T-cell (primary cell): ENCODE measurements around the gene ZBTB18. TPM values are rescaled to one million over a fixed set of nuclear protein-coding genes. Genes with fewer than 3 reads are reported as not detected.
"Not testable (repeated sequence)": the region's sequence is repeated elsewhere in the genome, so short reads cannot be mapped to it uniquely, and the experiment has no call there.

Experiments
- ATAC-seq, 4 experiments: fragments of 200-7000 bp in 3 of 4; fragments of 150-1000 bp in 1 of 4; cut with Tn5 transposase; replicated peaks in 1 of 4; 1 replicate in 3 of 4; 2 replicates in 1 of 4; pipeline ENCODE4 v1.10.0; 2021; ENCODE audit warnings: moderate library complexity in 3 of 4, mild to moderate bottlenecking in 2 of 4, moderate number of reproducible peaks in 1 of 4
- CTCF ChIA-PET, 2 donors: fragments of 300-600 bp; sonication (Branson Sonifier 250); formaldehyde crosslinking; loops; one replicate each; lab custom pipeline; 2022; ENCODE audit warnings: antibody characterized with exemption in 2 of 2; lab: Charles Lee
- POLR2A ChIA-PET, 2 donors: fragments of 300-600 bp; sonication (Branson Sonifier 250); formaldehyde crosslinking; loops; one replicate each; lab custom pipeline; 2022; ENCODE audit warnings: antibody characterized with exemption in 2 of 2; lab: Charles Lee
- DNase-seq, 35 experiments: peaks; one replicate each; pipeline versions ENCODE4 v3.0.0 to v3.0.0-alpha.2; 2013 to 2023
- H3K27ac ChIP-seq: one replicate; pipeline ENCODE4 v1.5.1; 2013; ENCODE audit warnings: low read length
- H3K27me3 ChIP-seq, 2 experiments: replicated peaks in 1 of 2; 1 replicate in 1 of 2; 2 replicates in 1 of 2; pipeline versions ENCODE4 v1.6.1 to v1.7.0; 2013; ENCODE audit warnings: low read length in 1 of 2, mixed read lengths in 1 of 2; ENCODE audit not compliant: control insufficient read depth in 2 of 2, insufficient read depth in 2 of 2; ENCODE audit errors: extremely low read depth in 1 of 2
- H3K36me3 ChIP-seq, 2 donors: 1 replicate in 1 of 2; 2 replicates in 1 of 2; pipeline versions ENCODE4 v1.6.1 to v1.7.0; 2013; ENCODE audit warnings: low read length in 1 of 2; ENCODE audit not compliant: control insufficient read depth in 2 of 2, insufficient read depth in 1 of 2; ENCODE audit errors: extremely low read depth in 1 of 2
- H3K4me1 ChIP-seq, 2 experiments: 1 replicate in 1 of 2; 2 replicates in 1 of 2; pipeline versions ENCODE4 v1.6.1 to v1.7.0; 2013; ENCODE audit warnings: low read length in 2 of 2, mixed read lengths in 1 of 2; ENCODE audit not compliant: insufficient read depth in 2 of 2, control insufficient read depth in 1 of 2; ENCODE audit errors: extremely low read depth in 1 of 2
- H3K4me3 ChIP-seq, 2 donors: 1 replicate in 1 of 2; 2 replicates in 1 of 2; pipeline versions ENCODE4 v1.5.1 to v1.7.0; 2013; ENCODE audit warnings: mild to moderate bottlenecking in 2 of 2, low read length in 1 of 2, moderate library complexity in 1 of 2; ENCODE audit not compliant: control insufficient read depth in 1 of 2; ENCODE audit errors: extremely low read depth in 1 of 2
- H3K9me3 ChIP-seq: 2 replicates; pipeline ENCODE4 v1.7.0; 2013
- H3K27ac Mint-ChIP-seq, 2 donors: one replicate each; pipeline ENCODE4 v1.8.0; 2020 to 2021; ENCODE audit warnings: mild to moderate bottlenecking in 2 of 2, mixed read lengths in 2 of 2
- H3K27me3 Mint-ChIP-seq, 2 donors: one replicate each; pipeline ENCODE4 v1.8.0; 2021 to 2022; ENCODE audit warnings: mixed read lengths in 2 of 2
- H3K36me3 Mint-ChIP-seq: one replicate; pipeline ENCODE4 v1.8.0; 2021; ENCODE audit warnings: mixed read lengths
- H3K4me1 Mint-ChIP-seq, 3 donors: one replicate each; pipeline ENCODE4 v1.8.0; 2020 to 2022; ENCODE audit warnings: mixed read lengths in 3 of 3, mild to moderate bottlenecking in 1 of 3
- H3K4me3 Mint-ChIP-seq, 3 donors: one replicate each; pipeline ENCODE4 v1.8.0; 2020 to 2022; ENCODE audit warnings: mild to moderate bottlenecking in 3 of 3, mixed read lengths in 3 of 3, moderate library complexity in 3 of 3
- H3K9me3 Mint-ChIP-seq, 3 donors: one replicate each; pipeline ENCODE4 v1.8.0; 2020 to 2022; ENCODE audit warnings: mixed read lengths in 3 of 3
- WGBS: methylation state at CpG from one replicate; pipeline ENCODE4 v1.1.5; 2013; ENCODE audit warnings: missing lambda C conversion rate; ENCODE audit not compliant: insufficient coverage; 5-methylcytosine and 5-hydroxymethylcytosine counted together
- total RNA-seq, 35 experiments: library from RNA in 6 of 35; stranded (reverse) in 6 of 35; fragments of 120-200 nt in 1 of 35; gene quantifications; one replicate each; pipeline versions ENCODE4 v1.2.1 to v1.2.4 and lab custom pipeline; 2013 to 2026

ZBTB18 gene
- total RNA-seq, 5 donors from 2014 or later (not counting 1 experiment from before 2014, with no cell fraction given): 41.2 to 58.4 (median 52.4) TPM

- ATAC-seq: no peak
- H3K27ac ChIP-seq: no peak overlapping the region
- Mint-ChIP-seq H3K27me3 (no peaks in the 10 kb centered on the region), H3K4me3 (no peak overlapping the region), H3K4me1 (no peaks in the 10 kb centered on the region), H3K9me3 (no peaks in the 10 kb centered on the region), H3K27ac (no peak overlapping the region), H3K36me3 (no peaks in the 10 kb centered on the region)
- H3K9me3 ChIP-seq: no peaks in the 10 kb centered on the region
- H3K27me3 ChIP-seq: peaks cover 0 to 9% of the 10 kb centered on the region in 2 experiments
- ChIA-PET CTCF (no interaction called here), POLR2A (no interaction called here)
- DNase-seq: no peak
- no peaks in the 10 kb centered on the region for H3K36me3 ChIP-seq
- no peaks in the 10 kb centered on the region for H3K4me1 ChIP-seq
- no CpG with 5 or more reads among the region's 2 CpGs for WGBS
- no peak overlapping the region for H3K4me3 ChIP-seq
Measured at GRCh38 chr1:244010703-244011123, 40.4 kb upstream of the ZBTB18 start.

- Histone ChIP-seq H3K27me3 (peaks cover 0 to 9% of the 10 kb centered on the region in 2 experiments), H3K36me3 (no peaks in the 10 kb centered on the region), H3K27ac (no peak overlapping the region), H3K9me3 (no peaks in the 10 kb centered on the region), H3K4me1 (no peaks in the 10 kb centered on the region), H3K4me3 (no peak overlapping the region)
- DNase-seq: no peak
- H3K4me3 Mint-ChIP-seq: no peak overlapping the region
- ChIA-PET CTCF (no interaction called here), POLR2A (interaction anchor here in 1 of 2 donors (0.7 kb wide), 1 partner anchor 31 kb away, joined by 9 read pairs; no protein-coding TSS in a partner anchor)
- H3K27ac Mint-ChIP-seq: no peak overlapping the region
- H3K9me3 Mint-ChIP-seq: no peaks in the 10 kb centered on the region
- no peaks in the 10 kb centered on the region for H3K27me3 Mint-ChIP-seq
- no peaks in the 10 kb centered on the region for H3K4me1 Mint-ChIP-seq
- no peaks in the 10 kb centered on the region for H3K36me3 Mint-ChIP-seq
- WGBS: no CpG with 5 or more reads among the region's 2 CpGs
- no peak for ATAC-seq
Measured at GRCh38 chr1:244011271-244011670, 39.8 kb upstream of the ZBTB18 start.

- CTCF ChIA-PET: no interaction called here
- Mint-ChIP-seq H3K27ac (no peak overlapping the region), H3K4me1 (no peaks in the 10 kb centered on the region), H3K27me3 (no peaks in the 10 kb centered on the region), H3K9me3 (no peaks in the 10 kb centered on the region), H3K4me3 (no peak overlapping the region), H3K36me3 (no peaks in the 10 kb centered on the region)
- 51% methylated on average over 3 of the region's 6 CpGs for WGBS
- Histone ChIP-seq H3K4me3 (no peak overlapping the region), H3K27me3 (peaks cover 0 to 9% of the 10 kb centered on the region in 2 experiments), H3K27ac (no peak overlapping the region), H3K9me3 (no peaks in the 10 kb centered on the region), H3K36me3 (no peaks in the 10 kb centered on the region), H3K4me1 (no peaks in the 10 kb centered on the region)
- ATAC-seq (no peak), DNase-seq (no peak)
- POLR2A ChIA-PET: interaction anchor here in 1 of 2 donors (0.7 kb wide), 1 partner anchor 31 kb away, joined by 9 read pairs; no protein-coding TSS in a partner anchor
Measured at GRCh38 chr1:244011786-244012185, 39.3 kb upstream of the ZBTB18 start.

GRCh38 chr1:244012202-244012601, 38.9 kb upstream of the ZBTB18 start:
- Histone ChIP-seq H3K4me3 (no peak overlapping the region), H3K27ac (no peak overlapping the region), H3K27me3 (peaks cover 0 to 9% of the 10 kb centered on the region in 2 experiments), H3K4me1 (no peaks in the 10 kb centered on the region), H3K36me3 (no peaks in the 10 kb centered on the region), H3K9me3 (no peaks in the 10 kb centered on the region)
- CTCF ChIA-PET: no interaction called here
- Mint-ChIP-seq H3K4me1 (no peaks in the 10 kb centered on the region), H3K4me3 (no peak overlapping the region), H3K27ac (no peak overlapping the region), H3K9me3 (no peaks in the 10 kb centered on the region), H3K27me3 (no peaks in the 10 kb centered on the region), H3K36me3 (no peaks in the 10 kb centered on the region)
- 86% methylated on average over 1 of the region's 8 CpGs for WGBS
- DNase-seq: no peak
- ATAC-seq: no peak
- POLR2A ChIA-PET: no interaction called here

- H3K27me3 Mint-ChIP-seq: no peaks in the 10 kb centered on the region
- H3K27ac ChIP-seq: no peak overlapping the region
- CTCF ChIA-PET: no interaction called here
Measured at GRCh38 chr1:244013100-244013499, 38.0 kb upstream of the ZBTB18 start.

GRCh38 chr1:244014862-244015261, 36.2 kb upstream of the ZBTB18 start:
- H3K9me3 Mint-ChIP-seq, H3K4me3 Mint-ChIP-seq, H3K36me3 Mint-ChIP-seq, H3K27ac ChIP-seq, H3K27me3 Mint-ChIP-seq, H3K4me1 Mint-ChIP-seq, POLR2A ChIA-PET, H3K27me3 ChIP-seq, H3K4me1 ChIP-seq, H3K36me3 ChIP-seq, H3K27ac Mint-ChIP-seq, DNase-seq, H3K4me3 ChIP-seq, ATAC-seq, CTCF ChIA-PET, H3K9me3 ChIP-seq: not testable (repeated sequence)
- WGBS: no CpG with 5 or more reads among the region's 3 CpGs

More at GRCh38 chr1:244013100-244013499, 38.0 kb upstream of the ZBTB18 start:
- DNase-seq (no peak), ATAC-seq (no peak)
- no peak overlapping the region for H3K27ac Mint-ChIP-seq
- H3K36me3 Mint-ChIP-seq: no peaks in the 10 kb centered on the region
- H3K9me3 Mint-ChIP-seq: no peaks in the 10 kb centered on the region
- H3K27me3 ChIP-seq: peaks cover 0 to 9% of the 10 kb centered on the region in 2 experiments
- H3K4me1 ChIP-seq: no peaks in the 10 kb centered on the region
- no peak overlapping the region for H3K4me3 ChIP-seq
- WGBS: no CpG with 5 or more reads among the region's 2 CpGs
- no peaks in the 10 kb centered on the region for H3K9me3 ChIP-seq
- POLR2A ChIA-PET: no interaction called here
- no peak overlapping the region for H3K4me3 Mint-ChIP-seq
- no peaks in the 10 kb centered on the region for H3K36me3 ChIP-seq
- no peaks in the 10 kb centered on the region for H3K4me1 Mint-ChIP-seq
